ENCODE measurements around the gene APPBP2. TPM values are rescaled to one million over a fixed set of nuclear protein-coding genes. Genes with fewer than 3 reads are reported as not detected.

APPBP2 gene
- total and polyA plus RNA-seq, 3 experiments from 2014 or later, result 21.0 to 29.5 (median 27.7) TPM

- Mint-ChIP-seq H3K4me3 (no peak overlapping the region), H3K4me1 (no peaks in the 10 kb centered on the region), H3K27ac (no peak overlapping the region), H3K9me3 (no peaks in the 10 kb centered on the region), H3K36me3 (no peaks in the 10 kb centered on the region), H3K27me3 (peaks cover 6 to 18% of the 10 kb centered on the region in 2 donors)
- no peaks in the 10 kb centered on the region for H3K4me1 ChIP-seq (ENCODE audit: insufficient read depth, low read length)
- no peaks in the 10 kb centered on the region for H3K9me3 ChIP-seq (ENCODE audit: low read length)
- H3K27ac ChIP-seq (ENCODE audit: low read depth, low read length), result no peak overlapping the region
- no peak for DNase-seq
- H3K36me3 ChIP-seq (ENCODE audit: insufficient read depth, low read length), result no peaks in the 10 kb centered on the region
- ChIA-PET CTCF (interaction anchor here (1.1 to 1.6 kb wide), 2 partner anchors 7 to 8 kb away, joined by 3 to 4 read pairs; no protein-coding TSS in a partner anchor), POLR2A (no interaction called here)
- no peaks in the 10 kb centered on the region for H3K27me3 ChIP-seq (ENCODE audit: insufficient read depth, low read length, poor library complexity, severe bottlenecking)
- H3K4me3 ChIP-seq (ENCODE audit: low read length), result no peak overlapping the region
Observed at GRCh38 chr17:60412701-60413100, 113.3 kb downstream of the APPBP2 start.

GRCh38 chr17:60410001-60410400, 116.0 kb downstream of the APPBP2 start:
- Histone ChIP-seq H3K27me3 (ENCODE audit: insufficient read depth, low read length, poor library complexity, severe bottlenecking) (no peaks in the 10 kb centered on the region), H3K4me3 (ENCODE audit: low read length) (no peak overlapping the region), H3K36me3 (ENCODE audit: insufficient read depth, low read length) (no peaks in the 10 kb centered on the region), H3K9me3 (ENCODE audit: low read length) (no peaks in the 10 kb centered on the region), H3K4me1 (ENCODE audit: insufficient read depth, low read length) (no peaks in the 10 kb centered on the region), H3K27ac (ENCODE audit: low read depth, low read length) (no peak overlapping the region)
- H3K4me3 Mint-ChIP-seq, result no peak overlapping the region
- DNase-seq, result no peak
- no peaks in the 10 kb centered on the region for H3K4me1 Mint-ChIP-seq
- H3K27me3 Mint-ChIP-seq, result peaks cover 10 to 27% of the 10 kb centered on the region in 2 donors
- CTCF ChIA-PET, result interaction anchor here (1.4 kb wide), 1 partner anchor 11 kb away, joined by 5 read pairs; no protein-coding TSS in a partner anchor
- no peaks in the 10 kb centered on the region for H3K9me3 Mint-ChIP-seq
- POLR2A ChIA-PET, result no interaction called here
- H3K27ac Mint-ChIP-seq, result peak overlapping the region in 1 of 8 donors; percentile 74
- no peaks in the 10 kb centered on the region for H3K36me3 Mint-ChIP-seq

- POLR2A ChIA-PET, result no interaction called here
- Mint-ChIP-seq H3K9me3 (no peaks in the 10 kb centered on the region), H3K27me3 (peaks cover 8 to 19% of the 10 kb centered on the region in 2 donors), H3K4me1 (no peaks in the 10 kb centered on the region), H3K36me3 (no peaks in the 10 kb centered on the region), H3K27ac (no peak overlapping the region), H3K4me3 (no peak overlapping the region)
- H3K27ac ChIP-seq (ENCODE audit: low read depth, low read length), result no peak overlapping the region
- no peaks in the 10 kb centered on the region for H3K36me3 ChIP-seq (ENCODE audit: insufficient read depth, low read length)
- H3K4me1 ChIP-seq (ENCODE audit: insufficient read depth, low read length), result no peaks in the 10 kb centered on the region
- no peaks in the 10 kb centered on the region for H3K27me3 ChIP-seq (ENCODE audit: insufficient read depth, low read length, poor library complexity, severe bottlenecking)
- H3K4me3 ChIP-seq (ENCODE audit: low read length), result no peak overlapping the region
- no peak for DNase-seq
- no peaks in the 10 kb centered on the region for H3K9me3 ChIP-seq (ENCODE audit: low read length)
- CTCF ChIA-PET, result no interaction called here
Observed at GRCh38 chr17:60406887-60407286, 119.2 kb downstream of the APPBP2 start.

- H3K27ac ChIP-seq (ENCODE audit: low read depth, low read length), result no peak overlapping the region
- DNase-seq, result no peak
- H3K4me3 ChIP-seq (ENCODE audit: low read length), result no peak overlapping the region
- no peaks in the 10 kb centered on the region for H3K36me3 ChIP-seq (ENCODE audit: insufficient read depth, low read length)
- POLR2A ChIA-PET, result no interaction called here
- no peaks in the 10 kb centered on the region for H3K9me3 ChIP-seq (ENCODE audit: low read length)
- CTCF ChIA-PET, result interaction anchor here (1.9 kb wide), 1 partner anchor 12 kb away, joined by 6 read pairs; the partner anchor contains the start of gene USP32
- no peaks in the 10 kb centered on the region for H3K4me1 Mint-ChIP-seq
- H3K4me3 Mint-ChIP-seq, result no peak overlapping the region
- no peaks in the 10 kb centered on the region for H3K27me3 ChIP-seq (ENCODE audit: insufficient read depth, low read length, poor library complexity, severe bottlenecking)
- peaks cover 8 to 14% of the 10 kb centered on the region in 2 donors for H3K27me3 Mint-ChIP-seq
- no peaks in the 10 kb centered on the region for H3K9me3 Mint-ChIP-seq
- no peaks in the 10 kb centered on the region for H3K4me1 ChIP-seq (ENCODE audit: insufficient read depth, low read length)
- H3K27ac Mint-ChIP-seq, result no peak overlapping the region
- H3K36me3 Mint-ChIP-seq, result no peaks in the 10 kb centered on the region
Observed at GRCh38 chr17:60403962-60404361, 122.1 kb downstream of the APPBP2 start.

- Mint-ChIP-seq H3K27me3 (peaks cover 7 to 10% of the 10 kb centered on the region in 2 donors), H3K4me3 (no peak overlapping the region), H3K36me3 (no peaks in the 10 kb centered on the region), H3K27ac (no peak overlapping the region), H3K4me1 (peaks cover under 1% of the 10 kb centered on the region in 3 donors), H3K9me3 (no peaks in the 10 kb centered on the region)
- ChIA-PET POLR2A (no interaction called here), CTCF (no interaction called here)
- H3K36me3 ChIP-seq (ENCODE audit: insufficient read depth, low read length), result no peaks in the 10 kb centered on the region
- no peak overlapping the region for H3K4me3 ChIP-seq (ENCODE audit: low read length)
- H3K9me3 ChIP-seq (ENCODE audit: low read length), result no peaks in the 10 kb centered on the region
- no peak for DNase-seq
- peaks cover 2% of the 10 kb centered on the region for H3K4me1 ChIP-seq (ENCODE audit: insufficient read depth, low read length)
- H3K27ac ChIP-seq (ENCODE audit: low read depth, low read length), result no peak overlapping the region
- no peaks in the 10 kb centered on the region for H3K27me3 ChIP-seq (ENCODE audit: insufficient read depth, low read length, poor library complexity, severe bottlenecking)
Observed at GRCh38 chr17:60403523-60403810, 122.6 kb downstream of the APPBP2 start.

GRCh38 chr17:60401819-60402218, 124.2 kb downstream of the APPBP2 start:
- POLR2A ChIA-PET, result no interaction called here

GRCh38 chr17:60398227-60398959, 127.6 kb downstream of the APPBP2 start:
- Histone ChIP-seq H3K27ac (ENCODE audit: low read depth, low read length) (no peak overlapping the region), H3K9me3 (ENCODE audit: low read length) (no peaks in the 10 kb centered on the region), H3K27me3 (ENCODE audit: insufficient read depth, low read length, poor library complexity, severe bottlenecking) (no peaks in the 10 kb centered on the region), H3K4me1 (ENCODE audit: insufficient read depth, low read length) (peaks cover 10% of the 10 kb centered on the region), H3K4me3 (ENCODE audit: low read length) (no peak overlapping the region), H3K36me3 (ENCODE audit: insufficient read depth, low read length) (no peaks in the 10 kb centered on the region)
- Mint-ChIP-seq H3K36me3 (no peaks in the 10 kb centered on the region), H3K4me3 (no peak overlapping the region), H3K9me3 (no peaks in the 10 kb centered on the region), H3K27ac (peak overlapping the region in 4 of 8 donors; percentile 5 to 73 (median 47)), H3K27me3 (peaks cover 0 to 3% of the 10 kb centered on the region in 2 donors), H3K4me1 (peaks cover 5 to 6% (median 6%) of the 10 kb centered on the region in 3 donors)
- ChIA-PET CTCF (interaction anchor here (1.1 kb wide), 1 partner anchor 23 kb away, joined by 5 read pairs; no protein-coding TSS in a partner anchor), POLR2A (no interaction called here)
- peak in 1 of 5 donors; percentile 13 for DNase-seq

More at GRCh38 chr17:60401819-60402218, 124.2 kb downstream of the APPBP2 start:
- Histone ChIP-seq H3K36me3 (ENCODE audit: insufficient read depth, low read length) (no peaks in the 10 kb centered on the region), H3K4me3 (ENCODE audit: low read length) (no peak overlapping the region), H3K27me3 (ENCODE audit: insufficient read depth, low read length, poor library complexity, severe bottlenecking) (no peaks in the 10 kb centered on the region), H3K4me1 (ENCODE audit: insufficient read depth, low read length) (peaks cover 10% of the 10 kb centered on the region), H3K9me3 (ENCODE audit: low read length) (no peaks in the 10 kb centered on the region), H3K27ac (ENCODE audit: low read depth, low read length) (no peak overlapping the region)
- H3K9me3 Mint-ChIP-seq, result no peaks in the 10 kb centered on the region
- CTCF ChIA-PET, result no interaction called here
- no peak overlapping the region for H3K4me3 Mint-ChIP-seq
- peaks cover 2 to 7% of the 10 kb centered on the region in 2 donors for H3K27me3 Mint-ChIP-seq
- no peak overlapping the region for H3K27ac Mint-ChIP-seq
- H3K4me1 Mint-ChIP-seq, result peaks cover 5 to 6% (median 6%) of the 10 kb centered on the region in 3 donors
- DNase-seq, result no peak
- no peaks in the 10 kb centered on the region for H3K36me3 Mint-ChIP-seq

GRCh38 chr17:60396412-60396811, 129.6 kb downstream of the APPBP2 start:
- no peak overlapping the region for H3K4me3 Mint-ChIP-seq
- no peaks in the 10 kb centered on the region for H3K36me3 ChIP-seq (ENCODE audit: insufficient read depth, low read length)
- ChIA-PET POLR2A (no interaction called here), CTCF (interaction anchor here (1.3 kb wide), 1 partner anchor 30 kb away, joined by 3 read pairs; no protein-coding TSS in a partner anchor)
- H3K9me3 ChIP-seq (ENCODE audit: low read length), result no peaks in the 10 kb centered on the region
- H3K9me3 Mint-ChIP-seq, result no peaks in the 10 kb centered on the region
- H3K4me1 ChIP-seq (ENCODE audit: insufficient read depth, low read length), result peaks cover 10% of the 10 kb centered on the region
- H3K27me3 Mint-ChIP-seq, result peaks cover 0 to 3% of the 10 kb centered on the region in 2 donors
- H3K27ac ChIP-seq (ENCODE audit: low read depth, low read length), result no peak overlapping the region
- peaks cover 0 to 4% (median 0%) of the 10 kb centered on the region in 3 donors for H3K36me3 Mint-ChIP-seq
- H3K27me3 ChIP-seq (ENCODE audit: insufficient read depth, low read length, poor library complexity, severe bottlenecking), result no peaks in the 10 kb centered on the region
- no peak overlapping the region for H3K4me3 ChIP-seq (ENCODE audit: low read length)
- peaks cover 13 to 14% (median 13%) of the 10 kb centered on the region in 3 donors for H3K4me1 Mint-ChIP-seq
- H3K27ac Mint-ChIP-seq, result peak overlapping the region in 2 of 8 donors; percentile 14 to 36
- DNase-seq, result no peak
